Lung microvascular endothelial cell (primary cell): ENCODE measurements around the gene ERAS. TPM values are rescaled to one million over a fixed set of nuclear protein-coding genes. Genes with fewer than 3 reads are reported as not detected.
A peak's percentile ranks its signal among the peaks of the same experiment; 100 is the strongest.
"Not testable (repeated sequence)": the region's sequence is repeated elsewhere in the genome, so short reads cannot be mapped to it uniquely, and the experiment has no call there.

Experiments
- DNase-seq, 2 donors: peaks; one replicate each; pipeline versions ENCODE4 v3.0.0 to v3.0.0-alpha.2; 2010; ENCODE audit warnings: low read depth in 2 of 2
- total RNA-seq: library from RNA; depleted of rRNA; stranded (reverse); fragments of >200 nt; gene quantifications from 2 replicates; pipeline ENCODE4 v1.2.1, GENCODE V29; 2014

Gene ERAS
- total RNA-seq, 1 donor from 2014 or later: not detected

DNA sequence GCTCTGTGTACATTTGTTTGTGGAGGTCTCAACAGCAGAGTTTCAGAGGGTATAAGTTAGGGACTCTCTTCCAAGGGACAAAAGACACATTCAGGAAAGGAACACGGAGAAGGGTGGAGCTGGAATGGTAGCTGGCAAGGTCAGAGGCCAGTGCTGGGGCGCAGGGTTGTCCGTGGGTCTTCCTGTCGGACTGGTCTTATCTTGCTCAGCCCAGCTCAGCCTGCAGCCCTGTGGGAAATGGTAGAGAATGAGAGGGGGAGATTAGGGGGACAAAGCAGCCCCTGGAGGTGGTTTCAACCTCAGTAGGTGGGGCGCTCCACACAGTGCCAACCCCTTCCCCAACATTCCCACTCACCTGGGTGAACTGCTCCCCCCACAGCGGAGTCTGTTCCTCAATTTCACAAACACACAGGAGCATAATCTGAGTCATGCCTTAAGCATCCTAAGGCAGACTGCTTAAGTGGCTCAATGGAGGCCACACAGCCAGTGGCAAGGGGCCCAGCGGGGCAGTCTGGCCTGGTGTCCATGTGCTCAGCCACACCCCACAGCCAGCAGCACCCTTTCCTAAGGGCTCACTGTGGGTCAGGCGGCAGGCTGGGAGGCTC is 31.3 kb upstream of the ERAS start:
- no peak for DNase-seq

DNA sequence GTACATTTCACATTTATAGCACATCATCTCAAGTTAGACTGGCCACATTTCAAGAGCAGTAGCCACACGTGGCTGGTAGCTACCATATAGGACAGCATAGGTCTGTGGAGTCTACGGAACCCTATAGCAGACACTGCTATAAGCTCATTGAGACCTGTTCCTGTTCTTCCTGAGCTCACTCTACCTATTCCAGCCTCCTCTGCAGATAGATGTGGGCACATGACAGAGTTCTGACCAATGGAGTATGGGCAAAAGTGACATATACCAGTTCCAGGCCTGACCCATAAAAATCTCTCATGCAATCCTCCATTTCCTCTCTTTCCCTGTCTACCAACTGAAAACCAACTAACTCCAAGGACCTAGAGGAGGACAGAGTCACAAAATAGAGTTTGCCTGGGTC is 28.0 kb upstream of the ERAS start:
- DNase-seq: no peak

DNA sequence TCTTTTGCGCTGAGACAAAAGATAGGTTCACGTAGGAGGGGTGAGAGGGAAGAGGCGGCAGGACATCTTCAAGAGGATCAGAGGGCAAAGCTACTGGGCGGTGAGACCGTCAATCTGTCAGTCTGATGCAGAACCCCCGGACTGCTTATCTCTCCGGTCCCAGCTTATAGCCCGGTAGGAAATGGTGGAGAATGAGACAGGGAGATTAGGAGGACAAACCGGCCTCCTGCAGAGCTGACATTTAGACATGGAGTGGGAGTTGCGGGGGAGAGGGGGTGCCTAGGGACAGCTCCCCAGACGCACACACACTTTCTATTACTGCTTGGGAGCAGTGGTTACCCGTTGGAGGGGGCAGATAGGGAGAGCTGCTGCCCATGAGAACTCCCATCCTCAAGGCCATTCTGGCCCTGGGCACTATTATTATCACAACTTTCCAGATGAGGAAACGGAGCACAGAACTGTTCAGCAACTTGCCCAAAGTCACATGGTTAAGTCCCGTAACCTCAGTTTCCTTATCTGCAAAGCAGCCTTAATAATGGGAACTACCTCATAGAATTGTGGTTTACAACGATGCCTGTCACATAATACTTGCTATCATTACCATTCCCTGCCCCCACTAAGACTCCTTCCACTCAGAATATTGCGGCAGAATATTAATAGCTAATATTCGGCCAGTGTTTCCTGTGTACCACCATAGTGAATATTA is 25.6 kb upstream of the ERAS start:
- no peak for DNase-seq

DNA sequence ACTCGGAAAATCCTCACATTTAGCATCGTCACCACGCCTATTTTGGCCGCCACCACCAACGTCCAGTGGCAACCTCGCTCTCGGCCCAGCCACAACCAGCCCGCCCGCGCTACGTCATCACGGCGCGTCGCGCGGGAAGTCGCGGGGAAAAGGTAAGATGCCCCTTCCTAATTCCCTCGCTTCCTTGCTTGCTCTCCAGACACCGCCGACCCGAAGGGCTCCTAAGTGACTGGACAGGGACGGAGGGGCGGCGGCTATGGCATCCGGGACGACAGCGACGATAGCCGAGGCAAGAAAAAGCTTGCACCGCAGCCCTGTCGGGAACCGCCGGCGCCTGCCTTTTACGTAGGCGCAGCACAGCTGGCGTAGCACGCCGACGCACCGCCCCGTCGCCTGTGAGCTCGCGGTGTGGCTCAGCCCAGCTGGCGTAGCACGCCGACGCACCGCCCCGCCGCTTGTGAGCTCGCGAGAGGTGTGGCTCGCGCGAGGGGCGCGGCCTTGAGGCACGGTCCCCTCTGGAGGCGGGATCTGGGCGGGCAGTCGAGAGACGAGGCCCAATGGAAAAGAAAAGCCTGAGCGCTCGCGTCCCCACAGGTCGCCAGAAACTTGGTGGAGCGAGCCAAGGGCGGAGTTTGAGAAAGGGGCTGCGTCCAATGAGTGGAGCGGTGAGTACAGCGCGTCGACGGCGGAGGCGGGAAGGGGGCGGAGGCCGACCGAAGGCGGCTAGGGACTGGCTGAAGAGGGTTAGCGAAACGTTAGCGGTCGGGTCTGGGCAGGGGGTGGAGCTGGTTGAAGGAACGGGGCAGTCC is 24.8 kb upstream of the ERAS start, which contains the start of gene HDAC6:
HDAC6 (plus strand) TSS at position 788 of the 809 bp plus-strand sequence. CDS start 626 bp downstream, outside the sequence.
- DNase-seq: peak; percentile 98 to 99

DNA sequence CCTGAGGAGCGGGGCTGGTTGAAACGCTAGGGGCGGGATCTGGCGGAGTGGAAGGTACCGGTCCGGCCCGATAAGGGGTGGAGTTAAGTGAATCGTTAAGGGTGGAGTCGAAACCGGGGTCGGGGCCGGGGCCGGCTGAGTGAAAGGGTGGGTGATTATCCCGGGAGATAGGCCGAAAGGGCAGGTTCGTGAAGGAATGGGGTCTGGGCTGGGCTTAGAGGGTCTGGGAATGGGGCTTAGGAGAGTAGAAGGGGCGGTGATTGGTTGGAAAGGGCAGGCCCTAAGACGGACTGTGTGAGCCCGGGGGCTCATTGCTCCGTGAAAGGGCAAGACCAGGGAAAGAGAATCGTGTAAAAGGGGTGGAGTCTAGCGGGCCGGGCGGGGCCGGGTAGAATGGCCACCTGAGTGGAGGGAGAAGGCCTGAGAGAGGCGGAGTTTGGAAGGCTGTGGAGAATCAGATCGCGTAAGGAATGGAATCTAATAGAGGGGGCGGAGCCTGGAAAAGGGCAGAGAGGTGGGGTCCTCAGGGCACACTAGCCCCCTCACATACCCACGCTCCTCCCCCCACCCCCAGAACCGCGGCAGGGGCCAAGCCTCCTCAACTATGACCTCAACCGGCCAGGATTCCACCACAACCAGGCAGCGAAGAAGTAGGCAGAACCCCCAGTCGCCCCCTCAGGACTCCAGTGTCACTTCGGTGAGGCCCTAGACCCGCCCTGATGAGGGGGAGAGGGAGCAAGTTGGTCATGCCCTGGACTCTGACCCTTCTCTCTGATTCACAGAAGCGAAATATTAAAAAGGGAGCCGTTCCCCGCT is 24.0 kb upstream of the ERAS start:
- peak; percentile 78 to 79 for DNase-seq

DNA sequence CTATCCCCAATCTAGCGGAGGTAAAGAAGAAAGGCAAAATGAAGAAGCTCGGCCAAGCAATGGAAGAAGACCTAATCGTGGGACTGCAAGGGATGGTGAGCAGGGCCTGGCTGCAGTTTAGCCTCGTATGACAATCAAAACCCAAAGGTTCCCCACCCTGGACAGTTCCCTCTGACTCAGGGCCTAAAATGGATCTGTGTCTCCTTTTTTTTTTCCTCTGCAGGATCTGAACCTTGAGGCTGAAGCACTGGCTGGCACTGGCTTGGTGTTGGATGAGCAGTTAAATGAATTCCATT is 23.5 kb upstream of the ERAS start:
- peak in 1 of 2 donors; percentile 3 for DNase-seq

DNA sequence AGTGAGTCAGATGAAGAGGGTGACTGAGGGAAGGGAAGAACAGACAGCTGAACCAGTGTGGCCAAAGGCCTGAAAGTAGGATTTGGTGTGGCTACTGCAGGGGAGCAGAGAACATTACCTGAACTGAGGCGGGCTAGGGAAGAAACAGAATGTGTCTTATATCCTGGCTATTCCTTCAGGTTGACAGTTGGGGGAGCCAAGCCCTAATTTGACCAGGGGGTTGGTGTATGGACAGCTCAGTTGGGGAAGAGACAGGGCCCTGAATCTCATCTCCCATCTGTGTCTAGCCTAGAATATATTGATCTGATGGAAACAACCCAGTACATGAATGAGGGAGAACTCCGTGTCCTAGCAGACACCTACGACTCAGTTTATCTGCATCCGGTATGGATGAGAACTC is 20.2 kb upstream of the ERAS start:
- no peak for DNase-seq

DNA sequence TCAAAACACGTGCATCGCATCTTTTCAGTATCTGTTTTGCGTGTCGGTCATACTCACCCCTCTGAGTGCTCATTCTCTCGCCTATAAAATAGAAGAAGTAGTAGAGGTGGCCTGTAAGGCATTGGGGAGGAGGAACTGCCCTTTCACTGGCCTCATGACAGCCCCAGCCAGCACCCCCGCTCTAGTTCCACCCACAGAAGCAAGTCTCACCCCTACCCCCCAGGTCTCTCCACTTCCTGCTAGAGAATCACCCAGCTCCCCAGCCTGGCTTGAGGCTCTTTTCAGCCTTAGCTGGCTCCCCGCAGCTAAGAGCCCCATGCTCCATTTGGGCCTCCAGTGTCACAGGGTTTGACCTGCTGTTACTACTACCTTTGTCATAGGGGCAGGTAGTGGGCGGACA is 12.7 kb upstream of the ERAS start:
- no peak for DNase-seq

DNA sequence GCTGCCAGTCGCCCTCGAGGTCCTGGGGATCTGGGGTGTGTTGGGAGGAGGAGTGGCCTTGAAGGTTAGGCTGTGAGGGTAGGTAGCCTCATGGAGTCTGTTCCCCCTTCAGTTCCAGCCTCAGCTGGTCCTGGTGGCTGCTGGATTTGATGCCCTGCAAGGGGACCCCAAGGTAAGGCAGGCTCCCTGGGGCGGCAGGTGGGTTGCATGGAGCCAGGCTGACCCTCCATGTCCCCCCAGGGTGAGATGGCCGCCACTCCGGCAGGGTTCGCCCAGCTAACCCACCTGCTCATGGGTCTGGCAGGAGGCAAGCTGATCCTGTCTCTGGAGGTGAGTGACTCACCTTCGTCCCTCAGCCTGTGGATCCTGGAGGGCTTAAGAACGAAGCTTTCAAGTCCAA is 11.6 kb upstream of the ERAS start:
- no peak for DNase-seq

DNA sequence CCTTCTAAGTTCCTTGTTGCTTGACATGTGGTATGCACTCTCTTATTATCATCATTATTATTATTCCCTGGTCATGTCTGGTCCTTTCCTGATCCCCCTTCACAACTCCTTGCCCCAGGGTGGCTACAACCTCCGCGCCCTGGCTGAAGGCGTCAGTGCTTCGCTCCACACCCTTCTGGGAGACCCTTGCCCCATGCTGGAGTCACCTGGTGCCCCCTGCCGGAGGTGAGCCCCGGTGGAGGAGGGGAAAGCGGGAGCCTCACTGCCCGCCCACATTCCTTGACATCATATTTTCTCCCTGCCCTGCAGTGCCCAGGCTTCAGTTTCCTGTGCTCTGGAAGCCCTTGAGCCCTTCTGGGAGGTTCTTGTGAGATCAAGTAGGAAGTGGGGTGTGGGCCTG is 11.0 kb upstream of the ERAS start:
- DNase-seq: no peak

DNA sequence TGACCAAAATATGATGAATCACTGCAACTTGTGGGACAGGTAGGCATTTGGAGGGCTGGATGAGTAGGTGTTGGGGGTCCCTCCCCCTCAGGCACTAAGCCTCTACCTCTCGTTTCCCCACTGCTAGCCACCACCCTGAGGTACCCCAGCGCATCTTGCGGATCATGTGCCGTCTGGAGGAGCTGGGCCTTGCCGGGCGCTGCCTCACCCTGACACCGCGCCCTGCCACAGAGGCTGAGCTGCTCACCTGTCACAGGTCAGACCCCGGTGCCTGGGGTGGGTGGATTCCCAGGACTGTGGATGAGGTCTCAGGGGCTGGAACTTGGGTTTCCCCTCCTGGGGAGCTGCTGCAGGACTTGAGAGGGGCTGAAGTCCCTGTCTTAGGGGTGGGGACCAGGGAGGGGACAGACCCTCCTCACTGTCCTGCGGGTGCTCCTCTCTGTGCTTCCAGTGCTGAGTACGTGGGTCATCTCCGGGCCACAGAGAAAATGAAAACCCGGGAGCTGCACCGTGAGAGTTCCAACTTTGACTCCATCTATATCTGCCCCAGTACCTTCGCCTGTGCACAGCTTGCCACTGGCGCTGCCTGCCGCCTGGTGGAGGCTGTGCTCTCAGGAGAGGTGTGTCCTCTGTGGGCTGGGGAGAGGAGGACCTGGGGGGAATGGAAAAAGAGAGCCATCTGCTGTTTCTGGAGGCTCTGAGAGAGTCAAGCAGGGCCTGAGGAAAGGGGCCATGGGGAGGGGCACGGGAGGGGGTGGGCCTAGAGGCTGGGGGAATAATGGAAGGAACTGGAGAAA is 10.1 kb upstream of the ERAS start:
- no peak for DNase-seq

DNA sequence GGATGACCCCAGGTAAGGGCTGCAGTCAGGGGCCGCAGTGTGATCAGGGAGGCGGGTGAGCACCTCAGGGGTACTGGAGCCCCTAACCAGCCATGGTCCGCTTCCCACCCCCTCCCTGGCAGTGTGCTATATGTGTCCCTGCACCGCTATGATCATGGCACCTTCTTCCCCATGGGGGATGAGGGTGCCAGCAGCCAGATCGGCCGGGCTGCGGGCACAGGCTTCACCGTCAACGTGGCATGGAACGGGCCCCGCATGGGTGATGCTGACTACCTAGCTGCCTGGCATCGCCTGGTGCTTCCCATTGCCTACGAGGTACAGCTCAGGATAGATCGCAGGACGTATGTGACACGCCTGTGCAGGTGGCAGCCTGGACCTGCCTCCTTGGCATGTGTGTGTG is 8.2 kb upstream of the ERAS start:
- no peak for DNase-seq

DNA sequence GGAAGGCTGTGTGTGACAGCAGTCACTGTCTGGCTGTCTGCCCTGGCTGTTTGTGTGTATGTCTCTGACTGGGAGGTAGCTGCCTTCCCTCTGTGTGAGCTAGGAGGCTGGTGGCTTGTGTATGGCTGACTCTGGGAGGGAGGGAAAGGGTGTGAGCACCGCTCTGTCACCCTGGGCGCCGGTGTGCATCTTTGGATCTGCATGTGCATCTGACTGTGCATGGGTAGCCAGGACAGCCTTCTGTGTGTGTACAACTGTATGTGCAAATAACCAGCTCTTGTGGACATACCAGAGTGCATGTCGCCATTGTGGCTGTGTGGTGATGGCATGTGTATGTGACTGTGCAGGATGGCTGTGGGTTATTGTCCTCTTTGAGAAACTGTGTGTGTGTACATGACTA is 7.4 kb upstream of the ERAS start:
- DNase-seq: no peak

DNA sequence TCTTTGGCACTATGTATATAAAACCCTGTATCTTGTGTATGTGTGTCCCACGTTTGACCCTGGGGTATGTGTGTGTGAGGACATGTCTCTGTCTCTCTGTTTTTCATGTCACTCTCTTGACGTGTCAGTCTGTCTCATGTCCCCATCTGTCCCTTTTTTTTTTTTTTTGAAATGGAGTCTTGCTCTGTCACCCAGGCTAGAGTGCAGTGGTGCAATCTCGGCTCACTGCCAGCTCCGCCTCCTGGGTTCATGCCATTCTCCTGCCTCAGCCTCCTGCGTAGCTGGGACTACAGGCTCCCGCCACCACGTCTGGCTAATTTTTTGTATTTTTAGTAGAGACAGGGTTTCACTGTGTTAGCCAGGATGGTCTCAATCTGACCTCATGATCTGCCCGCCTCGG is 6.9 kb upstream of the ERAS start:
- DNase-seq: not testable (repeated sequence)

DNA sequence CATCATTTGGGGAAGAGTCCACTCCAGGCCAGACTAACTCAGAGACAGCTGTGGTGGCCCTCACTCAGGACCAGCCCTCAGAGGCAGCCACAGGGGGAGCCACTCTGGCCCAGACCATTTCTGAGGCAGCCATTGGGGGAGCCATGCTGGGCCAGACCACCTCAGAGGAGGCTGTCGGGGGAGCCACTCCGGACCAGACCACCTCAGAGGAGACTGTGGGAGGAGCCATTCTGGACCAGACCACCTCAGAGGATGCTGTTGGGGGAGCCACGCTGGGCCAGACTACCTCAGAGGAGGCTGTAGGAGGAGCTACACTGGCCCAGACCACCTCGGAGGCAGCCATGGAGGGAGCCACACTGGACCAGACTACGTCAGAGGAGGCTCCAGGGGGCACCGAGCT is 3.3 kb upstream of the ERAS start:
- DNase-seq: no peak

DNA sequence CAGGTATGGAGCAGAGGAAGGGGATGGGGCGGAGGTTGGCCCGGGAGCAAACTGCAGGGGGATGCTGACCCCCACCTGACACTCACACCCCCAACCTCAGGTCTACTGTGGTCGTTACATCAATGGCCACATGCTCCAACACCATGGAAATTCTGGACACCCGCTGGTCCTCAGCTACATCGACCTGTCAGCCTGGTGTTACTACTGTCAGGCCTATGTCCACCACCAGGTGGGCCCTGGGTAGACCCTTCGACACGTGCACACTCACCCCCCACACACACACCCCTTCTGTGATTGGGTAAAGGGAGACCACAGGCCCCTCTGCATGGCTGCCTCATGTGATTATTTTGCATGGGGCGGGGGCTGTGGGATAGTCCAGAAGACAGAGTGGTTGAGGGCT is 2.2 kb upstream of the ERAS start:
- DNase-seq: no peak

DNA sequence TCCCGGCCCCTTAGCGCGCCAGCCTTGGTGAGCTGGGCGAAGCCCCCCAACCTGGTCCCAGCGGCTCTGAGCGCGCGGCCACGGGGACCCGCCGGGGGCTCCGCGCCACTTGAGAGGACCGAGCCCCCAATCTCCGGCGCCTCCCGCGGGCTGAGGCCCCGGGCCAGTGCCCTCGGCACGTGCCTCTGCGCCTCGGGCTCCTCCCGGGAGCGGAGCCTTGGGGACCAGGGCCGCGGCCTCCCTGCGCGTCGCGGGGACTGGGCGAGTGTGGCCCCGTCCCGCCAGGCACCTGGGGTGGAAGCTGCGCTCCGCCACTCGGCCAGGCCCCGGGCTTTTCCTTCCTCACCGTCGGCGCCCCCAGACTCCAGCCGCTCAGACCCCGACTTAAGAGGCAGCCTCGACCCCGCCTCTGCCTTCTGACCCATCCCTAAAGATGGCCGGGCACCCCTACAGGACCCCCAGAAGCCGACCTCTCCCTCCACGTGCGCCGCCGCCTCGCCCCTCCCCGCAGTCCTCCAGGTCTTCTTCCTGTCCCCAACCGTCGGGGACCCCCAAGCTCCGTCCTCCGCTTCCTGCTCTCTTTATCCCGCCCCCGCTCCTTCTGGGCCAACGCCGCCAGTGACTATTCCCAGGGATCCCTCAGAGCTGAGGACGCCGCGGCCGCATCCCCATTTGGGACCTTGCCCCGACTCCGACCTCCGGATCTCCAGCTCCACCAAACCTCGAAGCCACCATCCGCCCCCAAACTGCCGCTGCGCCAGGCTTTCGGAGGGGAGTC is 752 bp downstream of the ERAS start:
- DNase-seq: no peak

DNA sequence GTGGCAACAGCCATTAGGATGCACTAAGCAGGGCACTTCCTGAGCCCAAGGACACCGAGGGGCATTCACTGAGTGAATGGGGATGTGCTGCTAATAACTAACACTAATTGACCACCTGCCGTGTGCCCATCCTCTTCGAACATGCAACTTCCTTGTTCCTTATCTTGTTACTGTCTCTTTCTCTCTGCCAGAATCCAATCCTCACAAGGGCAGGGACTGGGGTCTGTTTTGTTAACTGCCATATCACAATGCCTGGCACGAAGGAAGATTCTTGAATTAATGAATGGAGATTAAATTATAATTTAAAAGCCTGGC is 1.3 kb downstream of the ERAS start:
- DNase-seq: no peak

DNA sequence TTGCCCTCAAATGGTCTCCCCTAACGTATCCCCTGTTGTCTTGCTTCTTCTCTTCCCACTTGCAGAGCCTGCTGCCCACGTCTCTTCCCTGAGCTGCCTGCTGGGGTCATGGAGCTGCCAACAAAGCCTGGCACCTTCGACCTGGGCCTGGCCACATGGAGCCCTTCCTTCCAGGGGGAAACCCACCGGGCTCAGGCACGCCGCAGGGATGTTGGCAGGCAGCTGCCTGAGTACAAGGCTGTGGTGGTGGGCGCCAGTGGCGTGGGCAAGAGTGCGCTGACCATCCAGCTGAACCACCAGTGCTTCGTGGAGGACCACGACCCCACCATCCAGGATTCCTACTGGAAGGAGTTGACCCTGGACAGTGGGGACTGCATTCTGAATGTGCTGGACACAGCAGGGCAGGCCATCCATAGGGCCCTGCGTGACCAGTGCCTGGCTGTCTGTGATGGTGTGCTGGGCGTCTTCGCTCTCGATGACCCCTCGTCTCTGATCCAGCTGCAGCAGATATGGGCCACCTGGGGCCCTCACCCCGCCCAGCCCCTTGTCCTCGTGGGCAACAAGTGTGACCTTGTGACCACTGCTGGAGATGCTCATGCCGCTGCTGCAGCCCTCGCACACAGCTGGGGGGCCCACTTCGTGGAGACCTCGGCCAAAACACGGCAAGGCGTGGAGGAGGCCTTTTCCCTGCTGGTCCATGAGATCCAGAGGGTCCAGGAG is 2.9 kb downstream of the ERAS start:
- no peak for DNase-seq
